GM23338 (cell line): ENCODE results near the gene NPHP1. TPM values are rescaled to one million over a fixed set of nuclear protein-coding genes. Genes with fewer than 3 reads are reported as not detected.

ENCODE experiments used
- ATAC-seq: fragments of 200-7000 bp; cut with Tn5 transposase; 3 replicates; pipeline ENCODE4 v1.9.1; 2020
- DNase-seq: peaks from one replicate; pipeline ENCODE4 v3.0.0-alpha.2; 2015; ENCODE audit warnings: low spot score
- H2AFZ ChIP-seq: fragments of 200-600 bp; sonication (generic); 2 replicates; pipeline ENCODE4 v1.8.0; 2016; ENCODE audit warnings: antibody characterized with exemption, mild to moderate bottlenecking, moderate library complexity
- H3F3A ChIP-seq: fragments of 200-600 bp; sonication (generic); replicated peaks from 2 replicates; pipeline ENCODE4 v1.8.0; 2017; ENCODE audit warnings: antibody characterized with exemption, mixed run types, low read depth
- H3K27ac ChIP-seq: fragments of 200-600 bp; sonication (generic); 2 replicates; pipeline ENCODE4 v1.6.1; 2016; ENCODE audit warnings: low read depth
- H3K27me3 ChIP-seq: fragments of 200-600 bp; sonication (generic); 2 replicates; pipeline ENCODE4 v1.8.0; 2016; ENCODE audit warnings: mild to moderate bottlenecking, mixed run types, moderate library complexity; ENCODE audit not compliant: insufficient read depth
- H3K36me3 ChIP-seq: fragments of 200-600 bp; sonication (generic); 2 replicates; pipeline ENCODE4 v1.8.0; 2016; ENCODE audit warnings: mild to moderate bottlenecking; ENCODE audit not compliant: insufficient read depth
- H3K4me1 ChIP-seq: fragments of 200-600 bp; sonication (generic); 2 replicates; pipeline ENCODE4 v1.8.0; 2016; ENCODE audit warnings: mild to moderate bottlenecking, moderate library complexity; ENCODE audit not compliant: insufficient read depth
- H3K4me2 ChIP-seq: fragments of 200-600 bp; sonication (generic); 2 replicates; pipeline ENCODE4 v1.7.1; 2017; ENCODE audit warnings: mixed run types
- H3K4me3 ChIP-seq: fragments of 200-600 bp; sonication (generic); 2 replicates; pipeline ENCODE4 v1.6.1; 2016; ENCODE audit warnings: mixed run types
- H3K79me2 ChIP-seq: fragments of 200-600 bp; sonication (generic); replicated peaks from 2 replicates; pipeline ENCODE4 v1.8.0; 2017; ENCODE audit warnings: mild to moderate bottlenecking; ENCODE audit not compliant: insufficient read depth
- H3K9me2 ChIP-seq: fragments of 200-600 bp; sonication (generic); 2 replicates; pipeline ENCODE4 v1.8.0; 2017; ENCODE audit not compliant: insufficient read depth
- H4K20me1 ChIP-seq: fragments of 200-600 bp; sonication (generic); replicated peaks from 2 replicates; pipeline ENCODE4 v1.8.0; 2017; ENCODE audit warnings: mild to moderate bottlenecking; ENCODE audit not compliant: insufficient read depth
- H3K27ac Mint-ChIP-seq: 2 replicates; pipeline ENCODE4 v1.8.0; 2020; ENCODE audit warnings: inconsistent platforms, mild to moderate bottlenecking, moderate library complexity, mixed read lengths
- H3K27me3 Mint-ChIP-seq: 3 replicates; pipeline ENCODE4 v1.8.0; 2022; ENCODE audit warnings: low read depth, mild to moderate bottlenecking, moderate library complexity, mixed read lengths, inconsistent platforms; ENCODE audit not compliant: insufficient read depth, poor library complexity
- H3K36me3 Mint-ChIP-seq: 3 replicates; pipeline ENCODE4 v1.8.0; 2021; ENCODE audit warnings: low read depth, mild to moderate bottlenecking, inconsistent platforms, moderate library complexity, mixed read lengths
- H3K4me1 Mint-ChIP-seq: 3 replicates; pipeline ENCODE4 v1.8.0; 2020; ENCODE audit warnings: mild to moderate bottlenecking, inconsistent platforms, mixed read lengths
- H3K4me3 Mint-ChIP-seq: 3 replicates; pipeline ENCODE4 v1.8.0; 2021; ENCODE audit warnings: moderate library complexity, mild to moderate bottlenecking, inconsistent platforms, mixed read lengths
- H3K9me3 Mint-ChIP-seq: 3 replicates; pipeline ENCODE4 v1.8.0; 2020; ENCODE audit warnings: moderate library complexity, mild to moderate bottlenecking, inconsistent platforms, mixed read lengths
- CREB1 ChIP-seq: fragments of 250-450 bp; sonication (Bioruptor Pico); IDR thresholded peaks from 2 replicates; pipeline ENCODE4 v1.5.0; 2020; ENCODE audit warnings: low read depth, mild to moderate bottlenecking, moderate library complexity
- ETS1 ChIP-seq: IDR thresholded peaks from 2 replicates; pipeline ENCODE4 v1.6.1; 2016; ENCODE audit warnings: antibody characterized with exemption
- EZH2 ChIP-seq: fragments of 200-600 bp; sonication (generic); IDR thresholded peaks from one replicate; pipeline ENCODE4 v1.8.0; 2017; ENCODE audit warnings: antibody characterized with exemption, mild to moderate bottlenecking, low read depth; ENCODE audit not compliant: unreplicated experiment
- EZH2phosphoT487 ChIP-seq: fragments of 200-600 bp; sonication (generic); IDR thresholded peaks from one replicate; pipeline ENCODE4 v1.8.1; 2018; ENCODE audit warnings: antibody characterized with exemption; ENCODE audit not compliant: unreplicated experiment
- JUNB ChIP-seq: IDR thresholded peaks from one replicate; pipeline ENCODE4 v1.6.1; 2016; ENCODE audit warnings: antibody characterized with exemption; ENCODE audit not compliant: unreplicated experiment
- NANOG ChIP-seq: IDR thresholded peaks from 2 replicates; pipeline ENCODE4 v1.6.1; 2016; ENCODE audit warnings: antibody characterized with exemption, borderline replicate concordance
- POLR2AphosphoS5 ChIP-seq: IDR thresholded peaks from 2 replicates; pipeline ENCODE4 v1.6.1; 2016; ENCODE audit warnings: antibody characterized with exemption, low read depth
- REST ChIP-seq: IDR thresholded peaks from one replicate; pipeline ENCODE4 v1.6.1; 2018; ENCODE audit warnings: antibody characterized with exemption; ENCODE audit not compliant: unreplicated experiment
- STAT1 ChIP-seq: IDR thresholded peaks from one replicate; pipeline ENCODE4 v1.6.1; 2016; ENCODE audit warnings: antibody characterized with exemption; ENCODE audit not compliant: unreplicated experiment
- ZNF114 ChIP-seq: fragments of 250-450 bp; sonication (Bioruptor Pico); IDR thresholded peaks from 2 replicates; pipeline ENCODE4 v1.5.0; 2020; ENCODE audit warnings: mild to moderate bottlenecking, moderate library complexity
- ZNF331 ChIP-seq: fragments of 250-450 bp; sonication (Bioruptor Pico); IDR thresholded peaks from 2 replicates; pipeline ENCODE4 v1.5.0; 2020; ENCODE audit warnings: low read depth, mild to moderate bottlenecking, moderate library complexity
- ZNF462 ChIP-seq: fragments of 250-450 bp; sonication (Bioruptor Pico); IDR thresholded peaks from 2 replicates; pipeline ENCODE4 v1.5.0; 2020; ENCODE audit warnings: mild to moderate bottlenecking, moderate library complexity
- polyA plus RNA-seq: library from polyadenylated mRNA; unstranded; fragments of >200 nt; fragmentation: Nextera tagmentation; extraction: Ambion mirVana; gene quantifications from 2 replicates; pipeline ENCODE4 v1.2.1, GENCODE V29; 2016
- total RNA-seq: library from RNA; depleted of rRNA; stranded (reverse); fragments of >200 nt; shearing (Covaris generic); gene quantifications from 2 replicates; pipeline ENCODE4 v1.2.3, GENCODE V29; 2014

NPHP1 gene
- total and polyA plus RNA-seq, 2 experiments from 2014 or later, result 4.6 to 10.0 TPM

- TF ChIP-seq EZH2phosphoT487 (no peak), ETS1 (no peak), STAT1 (no peak)
These were observed 83.2 kb downstream of the NPHP1 start (continued) for GRCh38 chr2:110121592-110121991.

GRCh38 chr2:110121052-110121334, 83.8 kb downstream of the NPHP1 start:
- Histone ChIP-seq H3K27me3 (peaks cover 14% of the 10 kb centered on the region), H3K27ac (no peak overlapping the region), H4K20me1 (no peaks in the 10 kb centered on the region), H3K36me3 (no peaks in the 10 kb centered on the region), H3K9me2 (no peaks in the 10 kb centered on the region), H3K4me3 (no peak overlapping the region), H3K4me2 (no peak overlapping the region), H2AFZ (no peak overlapping the region), H3K4me1 (no peaks in the 10 kb centered on the region), H3F3A (no peaks in the 10 kb centered on the region), H3K79me2 (no peaks in the 10 kb centered on the region)
- Mint-ChIP-seq H3K9me3 (no peaks in the 10 kb centered on the region), H3K4me3 (no peak overlapping the region), H3K36me3 (no peaks in the 10 kb centered on the region), H3K27me3 (peaks cover 14% of the 10 kb centered on the region), H3K27ac (no peak overlapping the region), H3K4me1 (peaks cover 7% of the 10 kb centered on the region; the same call in 1 of the 3 replicates)
- ATAC-seq (no peak), DNase-seq (no peak)
- TF ChIP-seq JUNB (no peak), ZNF462 (CRISPR knock-in tag) (no peak), EZH2phosphoT487 (no peak), EZH2 (no peak), NANOG (no peak), ZNF331 (CRISPR knock-in tag) (no peak), STAT1 (no peak), ETS1 (no peak), REST (no peak), CREB1 (CRISPR knock-in tag) (no peak), POLR2AphosphoS5 (no peak), ZNF114 (CRISPR knock-in tag) (no peak)
